Measurements from ENCODE around the gene TTLL8.

The TTLL8 gene

DNA sequence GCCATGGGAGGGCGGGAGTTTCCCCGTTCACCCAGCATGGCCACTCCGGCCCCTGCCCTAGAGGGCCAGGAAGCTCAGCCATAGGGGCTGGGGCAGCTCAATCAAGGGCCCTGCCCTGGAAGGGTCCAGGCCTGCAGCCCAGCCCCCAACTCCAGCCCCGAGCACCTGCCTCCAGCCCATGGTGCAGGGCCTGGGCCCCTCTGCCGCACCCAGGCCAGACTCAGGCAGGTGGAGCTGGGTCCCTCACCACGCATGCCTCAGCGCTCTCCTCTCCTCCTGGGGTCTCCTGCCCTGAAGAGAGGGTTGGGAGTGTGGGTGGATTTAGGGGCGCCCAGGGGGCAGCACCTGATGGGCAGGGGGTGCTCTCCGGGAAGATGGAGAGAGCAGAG, 14.1 kb upstream of the TTLL8 start:
- TF ChIP-seq, protein P1, sequence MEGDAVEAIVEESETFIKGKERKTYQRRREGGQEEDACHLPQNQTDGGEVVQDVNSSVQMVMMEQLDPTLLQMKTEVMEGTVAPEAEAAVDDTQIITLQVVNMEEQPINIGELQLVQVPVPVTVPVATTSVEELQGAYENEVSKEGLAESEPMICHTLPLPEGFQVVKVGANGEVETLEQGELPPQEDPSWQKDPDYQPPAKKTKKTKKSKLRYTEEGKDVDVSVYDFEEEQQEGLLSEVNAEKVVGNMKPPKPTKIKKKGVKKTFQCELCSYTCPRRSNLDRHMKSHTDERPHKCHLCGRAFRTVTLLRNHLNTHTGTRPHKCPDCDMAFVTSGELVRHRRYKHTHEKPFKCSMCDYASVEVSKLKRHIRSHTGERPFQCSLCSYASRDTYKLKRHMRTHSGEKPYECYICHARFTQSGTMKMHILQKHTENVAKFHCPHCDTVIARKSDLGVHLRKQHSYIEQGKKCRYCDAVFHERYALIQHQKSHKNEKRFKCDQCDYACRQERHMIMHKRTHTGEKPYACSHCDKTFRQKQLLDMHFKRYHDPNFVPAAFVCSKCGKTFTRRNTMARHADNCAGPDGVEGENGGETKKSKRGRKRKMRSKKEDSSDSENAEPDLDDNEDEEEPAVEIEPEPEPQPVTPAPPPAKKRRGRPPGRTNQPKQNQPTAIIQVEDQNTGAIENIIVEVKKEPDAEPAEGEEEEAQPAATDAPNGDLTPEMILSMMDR (IDR thresholded peaks at IDR 0.05; ENCODE audit: extremely low read depth, insufficient read depth, missing control alignments): no peak
- in situ Hi-C loops (cut with MboI; ENCODE audit: low pct_unique_long_range_greater_than_20kb, low sequenced_read_pairs, unreplicated experiment): no loop called here
- DNase-seq (ENCODE audit: low spot score): no peak

DNA sequence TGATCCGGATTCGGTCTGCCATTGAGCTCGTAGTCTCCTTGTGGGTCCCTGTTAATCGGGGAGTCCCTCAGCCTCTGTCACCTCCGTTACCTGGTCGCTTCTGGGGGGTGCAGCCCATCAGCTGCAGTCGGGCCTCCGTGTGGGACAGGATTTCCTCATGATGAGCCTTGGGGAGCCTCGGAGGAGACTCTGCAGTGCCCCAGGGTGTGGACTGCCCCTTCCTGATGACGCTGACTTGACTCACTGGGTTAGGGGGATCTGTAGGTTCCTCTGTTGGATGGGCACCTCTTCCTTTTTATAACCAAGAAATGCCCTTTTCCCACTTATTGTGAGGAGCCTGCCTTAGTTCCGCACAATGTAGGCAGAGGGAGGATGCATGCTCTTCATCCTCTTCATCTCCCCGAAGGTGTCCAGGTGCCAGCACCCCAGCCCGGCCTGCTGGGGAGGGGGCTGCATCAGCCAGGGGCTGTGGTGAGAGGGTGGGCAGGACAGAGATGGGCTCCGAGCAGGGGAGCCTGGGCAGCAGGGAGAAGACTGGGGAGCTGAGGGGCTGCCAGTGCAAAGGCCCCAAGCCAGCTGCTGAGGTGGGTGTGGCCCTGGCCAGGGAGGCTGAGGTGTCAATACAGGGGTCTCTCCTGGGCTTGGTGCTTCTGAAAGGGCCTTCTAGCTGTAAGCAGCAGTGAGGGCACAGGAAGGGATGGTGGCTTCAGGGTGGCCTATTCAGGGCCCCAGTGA, 13.5 kb upstream of the TTLL8 start:
- in situ Hi-C loops (cut with MboI; ENCODE audit: low pct_unique_long_range_greater_than_20kb, low sequenced_read_pairs, unreplicated experiment): no loop called here
- TF ChIP-seq, protein P1 (IDR thresholded peaks at IDR 0.05; ENCODE audit: extremely low read depth, insufficient read depth, missing control alignments): no peak
- no peak for DNase-seq (ENCODE audit: low spot score)

DNA sequence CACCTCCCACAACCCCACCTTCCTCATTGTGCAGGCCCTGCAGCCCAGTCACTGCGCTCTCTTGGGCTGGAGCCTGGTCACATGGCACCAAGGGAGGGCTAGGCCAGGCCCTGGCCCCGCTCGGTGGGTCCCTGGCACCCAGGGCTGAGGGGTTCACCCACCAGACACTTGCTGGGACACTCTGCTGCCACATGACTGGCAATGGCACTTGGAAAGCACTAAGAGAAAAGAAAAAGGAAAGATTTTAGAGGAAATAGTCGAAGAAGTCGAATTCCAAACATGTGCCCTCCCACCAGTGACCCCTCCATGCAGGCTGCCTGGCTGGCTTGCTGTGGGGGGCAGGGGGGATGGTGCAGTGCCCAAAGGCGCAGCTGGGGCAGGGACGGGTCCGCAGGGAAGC, 12.3 kb upstream of the TTLL8 start:
- TF ChIP-seq, protein P1 (IDR thresholded peaks at IDR 0.05; ENCODE audit: extremely low read depth, insufficient read depth, missing control alignments): no peak
- no peak for DNase-seq (ENCODE audit: low spot score)
- in situ Hi-C loops (cut with MboI; ENCODE audit: low pct_unique_long_range_greater_than_20kb, low sequenced_read_pairs, unreplicated experiment): no loop called here

DNA sequence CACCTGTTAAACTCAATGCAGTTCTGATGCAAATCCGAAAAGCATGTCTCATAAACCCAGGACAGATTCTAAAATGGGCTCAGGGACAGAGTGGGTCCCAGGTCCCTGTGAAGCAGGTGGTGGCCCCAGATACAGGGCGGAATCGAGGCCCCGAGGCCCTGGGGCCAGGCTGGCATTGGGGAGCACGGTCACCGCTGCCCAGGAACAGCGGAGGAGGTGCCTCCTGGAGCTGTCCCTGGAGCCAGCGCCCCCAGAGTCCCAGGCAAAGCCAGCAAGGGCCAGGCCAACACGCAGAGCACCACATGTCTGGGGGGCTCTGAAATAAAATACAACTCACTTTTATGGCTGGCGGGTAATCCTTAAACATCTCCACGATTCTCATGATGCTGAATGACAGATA, 10.0 kb upstream of the TTLL8 start:
- in situ Hi-C loops (cut with MboI; ENCODE audit: low pct_unique_long_range_greater_than_20kb, low sequenced_read_pairs, unreplicated experiment): no loop called here
- DNase-seq (ENCODE audit: low spot score): no peak
- TF ChIP-seq, protein P1 (IDR thresholded peaks at IDR 0.05; ENCODE audit: extremely low read depth, insufficient read depth, missing control alignments): no peak

DNA sequence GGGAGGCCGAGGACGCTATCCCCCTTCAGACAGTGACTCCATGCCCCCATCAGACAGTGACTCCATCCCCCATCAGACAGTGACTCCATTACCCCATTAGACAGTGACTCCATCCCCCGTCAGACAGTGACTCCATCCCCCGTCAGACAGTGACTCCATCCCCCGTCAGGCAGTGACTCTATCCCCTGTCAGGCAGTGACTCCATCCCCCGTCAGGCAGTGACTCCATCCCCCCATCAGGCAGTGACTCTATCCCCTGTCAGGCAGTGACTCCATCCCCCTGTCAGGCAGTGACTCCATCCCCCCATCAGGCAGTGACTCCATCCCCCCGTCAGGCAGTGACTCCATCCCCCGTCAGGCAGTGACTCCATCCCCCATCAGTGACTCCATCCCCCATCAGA, 9.1 kb upstream of the TTLL8 start:
- no peak for DNase-seq (ENCODE audit: low spot score)
- in situ Hi-C loops (cut with MboI; ENCODE audit: low pct_unique_long_range_greater_than_20kb, low sequenced_read_pairs, unreplicated experiment): no loop called here
- TF ChIP-seq, protein P1 (IDR thresholded peaks at IDR 0.05; ENCODE audit: extremely low read depth, insufficient read depth, missing control alignments): no peak

DNA sequence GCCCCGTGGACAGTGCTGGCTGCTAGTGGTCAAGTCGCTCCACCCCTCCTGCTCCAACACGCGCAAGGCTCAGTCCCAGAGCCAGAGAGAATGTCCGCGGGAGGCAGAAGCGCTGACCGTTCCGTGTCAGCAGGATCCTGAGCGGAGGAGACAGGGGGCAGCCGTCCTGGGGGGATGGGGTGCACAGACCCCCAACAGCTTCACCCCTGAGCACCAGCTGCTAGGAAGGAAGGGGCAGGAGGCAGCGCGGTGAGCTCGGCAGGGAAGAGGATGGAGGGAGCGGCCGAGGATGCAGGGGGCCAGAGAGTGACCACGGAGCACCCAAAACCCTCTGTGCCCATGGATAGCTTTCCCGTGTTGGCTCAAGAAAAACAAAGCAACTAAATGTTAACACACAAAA, 6.4 kb upstream of the TTLL8 start:
- DNase-seq (ENCODE audit: low spot score): no peak
- TF ChIP-seq, protein P1 (IDR thresholded peaks at IDR 0.05; ENCODE audit: extremely low read depth, insufficient read depth, missing control alignments): no peak
- in situ Hi-C loops (cut with MboI; ENCODE audit: low pct_unique_long_range_greater_than_20kb, low sequenced_read_pairs, unreplicated experiment): no loop called here
